Stimulated activated CD4-positive, alpha-beta T cell treated with anti-CD3 and anti-CD28 coated beads, Interleukin-2, amount 100 ng/mL, for 48 hours (primary cell): ENCODE results near the gene ORC3.
"Not testable (repeated sequence)": the region's sequence is repeated elsewhere in the genome, so short reads cannot be mapped to it uniquely, and the experiment has no call there.

Source experiments
- DNase-seq, 2 donors: peaks; one replicate each; pipeline ENCODE4 v3.0.0-alpha.2; 2020

Gene ORC3

DNA sequence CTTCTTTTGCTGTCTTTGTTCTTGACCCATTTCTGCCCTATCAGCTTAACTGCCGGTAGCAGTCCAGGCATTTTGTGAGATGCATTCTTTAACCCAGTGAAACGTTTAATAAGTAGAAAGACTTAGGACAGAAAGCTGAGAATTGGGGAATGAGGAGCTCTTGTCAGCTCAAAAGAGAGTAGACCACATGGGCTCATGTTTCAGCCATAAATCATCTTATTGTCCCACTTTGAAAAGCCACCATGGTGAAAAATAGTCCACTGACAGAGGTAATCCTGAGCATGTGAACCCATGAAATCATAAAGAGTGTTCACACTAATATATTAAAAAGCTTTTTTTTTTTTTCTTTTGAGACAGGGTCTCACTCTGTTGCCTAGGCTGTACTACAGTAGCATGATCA, 16.3 kb downstream of the ORC3 start:
- no peak for DNase-seq

DNA sequence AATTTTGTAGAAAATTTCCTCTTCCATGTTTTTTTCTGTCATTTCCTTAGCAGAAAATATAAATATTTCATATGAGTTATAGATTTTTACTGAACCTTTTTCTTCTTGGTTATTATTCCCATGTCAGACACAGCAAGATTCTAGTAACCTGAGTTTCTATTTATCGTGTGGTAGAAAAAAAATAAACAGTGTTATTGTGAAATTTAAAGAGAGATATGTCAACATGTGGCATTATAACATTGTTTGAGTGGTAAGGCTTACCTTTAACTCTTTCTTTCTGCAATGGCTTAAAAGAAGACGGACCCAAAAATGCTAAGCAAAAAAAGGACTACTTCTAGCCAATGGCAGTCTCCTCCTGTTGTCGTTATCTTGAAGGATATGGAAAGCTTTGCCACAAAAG, 18.9 kb downstream of the ORC3 start:
- DNase-seq, result no peak

DNA sequence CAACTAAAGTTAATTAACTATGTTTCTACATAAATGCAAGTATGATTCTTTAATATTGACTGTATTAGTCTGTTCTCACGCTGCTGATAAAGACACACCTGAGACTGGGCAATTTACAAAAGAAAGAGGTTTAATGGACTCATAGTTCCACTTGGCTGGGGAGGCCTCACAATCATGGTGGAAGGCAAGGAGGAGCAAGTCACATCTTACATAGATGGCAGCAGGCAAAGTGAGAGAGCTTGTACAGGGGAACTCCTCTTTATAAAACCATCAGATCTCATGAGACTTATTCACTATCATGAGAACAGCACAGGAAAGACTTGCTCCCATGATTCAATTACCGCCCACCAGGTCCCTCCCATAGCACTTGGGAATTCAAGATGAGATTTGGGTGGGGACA, 23.1 kb downstream of the ORC3 start:
- DNase-seq, result not testable (repeated sequence)

DNA sequence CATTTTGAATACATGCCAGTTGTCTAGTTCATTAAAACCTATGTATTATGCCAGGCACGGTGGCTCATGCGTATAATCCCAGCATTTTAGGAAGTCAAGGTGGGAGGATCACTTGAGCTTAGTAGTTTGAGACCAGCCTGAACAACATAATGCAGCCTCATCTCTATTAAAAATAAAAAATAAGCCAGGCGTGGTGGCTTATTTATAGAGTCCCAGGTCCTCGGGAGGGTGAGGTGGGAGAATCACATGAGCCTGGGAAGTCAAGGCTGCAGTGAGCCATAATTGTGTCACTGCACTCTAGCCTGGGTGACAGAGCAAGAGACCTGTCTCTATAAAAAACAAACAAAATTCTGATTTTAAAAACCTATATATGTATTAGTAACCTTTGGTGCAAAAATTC, 27.5 kb downstream of the ORC3 start:
- DNase-seq, result no peak

DNA sequence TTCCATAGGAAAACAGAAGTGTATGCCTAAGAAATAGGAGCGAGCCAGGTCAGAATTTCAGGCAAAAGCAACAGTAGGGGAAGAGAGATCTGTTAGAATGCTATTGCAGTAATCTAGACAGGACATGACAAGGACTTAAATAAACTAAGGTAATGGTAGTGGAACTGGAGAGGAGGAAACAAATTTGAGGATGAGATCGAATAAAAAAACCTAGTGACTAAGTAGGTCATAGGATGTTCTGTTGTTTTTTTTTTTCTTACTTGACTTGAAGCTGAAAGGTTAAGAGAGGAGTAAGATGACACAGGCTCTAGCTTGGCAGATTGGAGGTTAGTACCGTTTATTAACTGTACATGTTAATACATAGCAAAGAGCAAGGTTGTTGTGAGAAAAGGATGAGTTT, 28.6 kb downstream of the ORC3 start:
- DNase-seq, result no peak

DNA sequence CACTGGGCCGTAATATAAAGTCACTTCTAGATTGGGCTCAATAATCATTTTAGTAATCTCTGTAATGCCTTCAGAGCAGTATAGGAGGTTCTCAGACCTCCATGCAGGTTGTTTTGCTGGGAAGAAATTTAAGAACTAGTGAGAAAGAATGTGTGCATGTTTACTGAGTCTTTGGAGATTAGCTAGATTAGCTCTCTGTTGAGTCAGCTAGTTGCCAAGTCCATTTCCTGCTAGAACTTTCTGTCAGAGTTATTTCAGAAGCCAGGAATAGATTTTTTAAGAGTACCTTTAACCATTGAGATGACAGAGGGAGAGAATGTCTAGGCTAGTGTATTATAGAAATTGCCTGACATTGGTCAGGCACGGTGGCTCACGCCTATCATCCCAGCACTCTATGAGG, 33.3 kb downstream of the ORC3 start:
- DNase-seq, result no peak

DNA sequence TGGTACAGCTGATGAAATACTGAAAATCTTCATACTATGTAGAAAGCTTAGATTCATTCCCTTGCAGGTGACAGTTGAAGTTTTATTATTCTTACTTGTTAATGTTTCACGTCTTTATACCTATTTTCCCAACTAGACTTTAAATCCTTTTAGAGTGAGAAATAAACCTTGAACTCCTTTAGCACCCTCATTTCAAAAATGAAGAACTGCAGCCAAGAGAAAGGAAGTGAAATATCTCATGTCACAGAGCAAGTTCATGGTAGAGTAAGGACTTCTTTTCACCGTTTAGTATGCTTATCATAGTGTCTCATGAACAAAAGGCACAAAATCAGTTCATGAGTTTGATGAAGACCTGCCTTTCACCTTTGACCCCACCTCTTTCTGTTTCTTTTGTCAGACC, 38.5 kb downstream of the ORC3 start:
- no peak for DNase-seq

DNA sequence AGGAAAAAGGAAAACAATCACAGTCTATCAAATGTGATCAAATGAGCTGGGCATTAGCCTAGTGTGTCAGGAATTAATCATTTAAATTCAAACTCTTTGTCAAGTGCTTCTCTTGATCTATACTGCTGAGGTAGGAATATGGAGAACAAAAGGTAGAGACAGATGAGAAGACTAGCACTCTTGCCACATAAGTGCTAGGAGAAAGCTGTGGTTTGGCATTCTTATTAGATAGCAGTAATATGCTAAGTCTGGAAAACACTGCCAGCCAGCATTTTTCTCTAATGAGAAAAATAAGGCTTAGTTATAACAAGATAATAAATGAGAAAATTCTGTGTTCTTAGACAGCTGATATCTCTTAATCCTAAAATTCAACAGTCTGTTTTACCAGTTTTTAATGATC, 38.9 kb downstream of the ORC3 start:
- DNase-seq, result no peak

DNA sequence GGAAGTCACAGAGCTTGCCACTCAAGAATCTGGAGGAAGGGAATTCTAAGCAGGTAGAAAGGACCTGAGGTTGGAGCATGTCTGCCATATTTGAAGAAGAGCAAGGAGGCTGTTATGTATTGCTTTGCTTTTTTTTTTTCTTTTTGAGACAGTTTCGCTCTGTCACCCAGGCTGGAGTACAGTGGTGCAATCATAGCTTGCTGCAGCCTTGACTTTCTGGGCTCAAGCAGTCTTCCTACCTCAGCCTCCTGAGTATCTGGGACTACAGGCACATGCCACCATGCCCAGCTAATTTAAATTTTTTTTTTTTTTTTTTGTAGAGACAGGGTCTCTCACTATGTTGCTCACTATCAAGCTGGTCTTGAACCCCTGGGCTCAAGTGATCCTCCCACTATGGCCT, 40.8 kb downstream of the ORC3 start:
- DNase-seq, result no peak

DNA sequence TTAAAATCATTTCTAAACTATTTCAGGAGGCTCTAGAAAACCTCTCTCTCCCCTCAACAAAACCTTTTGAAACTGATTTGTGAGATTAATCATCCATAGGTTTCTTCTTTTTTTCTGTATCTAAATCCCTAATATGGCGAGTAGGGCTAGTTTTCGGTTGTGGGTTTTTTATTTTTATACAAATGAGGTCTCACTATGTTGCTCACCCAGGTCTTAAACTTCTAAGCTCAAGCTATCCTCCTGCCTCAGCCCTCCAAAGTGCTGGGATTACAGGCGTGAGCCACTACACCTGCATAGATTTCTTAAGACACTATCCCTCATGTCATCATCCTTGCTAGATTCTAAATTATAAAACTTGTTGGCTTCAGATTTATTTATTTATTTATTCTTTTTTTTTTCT, 43.9 kb downstream of the ORC3 start:
- no peak for DNase-seq

DNA sequence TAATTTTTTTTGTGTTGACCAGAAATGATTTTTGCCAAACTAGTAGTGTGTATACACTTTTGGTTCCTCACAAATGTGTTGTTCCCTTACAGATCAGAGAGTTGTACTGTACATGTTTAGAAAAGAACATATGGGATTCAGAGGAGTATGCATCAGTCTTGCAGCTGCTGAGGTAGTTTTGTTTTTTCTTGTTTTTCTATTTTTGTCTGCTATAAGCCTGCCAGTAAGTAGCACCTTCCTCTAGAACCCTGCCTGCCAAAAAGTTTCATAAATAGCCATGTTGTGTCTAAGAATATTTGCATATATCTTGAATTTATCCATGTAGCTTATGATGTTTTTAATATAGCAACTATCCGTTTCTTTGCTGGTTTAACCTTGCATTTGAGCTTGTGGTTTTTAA, 46.4 kb downstream of the ORC3 start:
- no peak for DNase-seq

DNA sequence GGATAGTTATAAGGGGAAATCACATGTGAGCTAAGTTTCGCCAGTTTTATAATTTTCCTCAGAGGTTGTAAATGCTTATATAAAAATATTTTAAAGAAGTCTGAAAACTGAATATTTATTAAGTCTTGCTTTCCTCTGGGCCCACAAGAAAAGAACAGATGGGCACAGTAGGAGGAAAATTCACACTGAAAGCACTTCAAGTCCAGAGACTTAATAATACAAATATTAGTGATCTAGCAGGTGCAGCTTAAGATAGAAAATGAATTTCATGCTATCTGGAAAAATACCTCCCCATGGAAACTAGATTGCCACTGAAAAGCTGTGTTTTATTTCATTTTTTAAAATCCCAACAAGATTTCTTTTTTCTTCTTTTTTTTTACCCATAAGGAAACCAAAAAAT, 47.2 kb downstream of the ORC3 start:
- DNase-seq, result no peak

DNA sequence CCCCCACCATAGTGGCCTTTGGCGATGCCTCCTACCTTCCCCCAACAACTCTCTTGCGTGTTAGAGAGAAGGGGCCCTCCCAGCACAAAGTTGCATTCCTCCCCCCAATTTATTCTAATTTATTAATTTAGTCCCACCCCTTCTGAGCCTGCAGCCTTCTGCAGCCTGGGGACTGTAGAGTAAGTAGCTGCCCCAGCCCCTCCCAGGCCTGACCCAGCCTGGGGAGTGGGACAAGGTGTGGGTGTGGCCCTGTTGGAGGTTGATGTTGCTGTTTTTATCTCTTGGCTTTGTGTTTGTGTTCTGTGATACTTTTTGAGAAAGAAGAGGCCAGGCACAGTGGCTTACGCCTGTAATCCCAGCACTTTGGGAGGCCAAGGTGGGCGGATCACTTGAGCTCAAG, 49.4 kb downstream of the ORC3 start:
- no peak for DNase-seq

DNA sequence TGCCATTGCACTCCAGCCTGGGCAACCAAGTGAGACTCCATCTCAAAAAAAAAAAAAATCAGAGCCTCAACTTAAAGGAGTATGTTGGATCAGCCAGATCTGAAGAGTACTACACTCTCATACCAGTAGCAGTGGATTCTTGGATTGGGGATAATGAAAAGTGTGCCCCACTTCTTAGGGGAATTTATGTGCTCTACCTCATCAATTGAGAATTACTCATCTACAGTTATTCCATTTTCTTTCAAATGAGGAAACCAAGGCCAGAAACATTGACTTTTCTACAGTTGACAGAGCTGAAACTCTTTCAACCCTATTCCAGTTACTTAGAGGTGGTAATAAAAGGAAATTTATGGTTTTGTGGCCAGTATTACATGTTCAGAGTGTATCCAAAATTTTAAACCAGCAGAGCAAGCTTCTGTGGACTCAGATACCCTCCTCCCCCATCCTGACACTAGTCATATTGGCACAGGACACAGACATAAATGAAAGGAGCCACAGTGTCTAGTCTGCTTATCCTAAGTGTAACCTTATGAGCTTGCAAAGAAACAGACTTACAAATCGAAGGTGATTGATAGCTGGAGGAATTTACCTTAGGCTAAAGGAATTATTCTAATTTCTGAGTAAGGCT, 51.2 kb downstream of the ORC3 start:
- no peak for DNase-seq

DNA sequence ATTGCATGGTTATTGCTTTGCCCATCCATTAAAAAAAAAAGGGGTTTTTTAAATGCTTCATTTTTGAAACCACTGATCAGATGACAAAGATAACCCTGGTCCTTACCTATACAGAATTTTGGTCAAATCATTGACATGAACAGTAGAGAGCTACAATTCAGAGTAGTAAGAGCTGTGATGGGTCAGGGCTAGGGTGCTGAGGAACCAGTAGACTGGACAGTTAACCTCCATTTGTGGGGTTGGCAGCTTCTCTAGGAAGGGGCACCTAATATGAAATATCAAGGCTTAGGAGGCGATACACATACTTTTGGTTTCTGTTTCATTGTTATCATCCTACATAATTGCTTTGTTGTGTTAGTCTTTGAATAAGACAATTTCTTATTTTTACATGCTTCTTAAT, 55.1 kb downstream of the ORC3 start:
- DNase-seq, result no peak

DNA sequence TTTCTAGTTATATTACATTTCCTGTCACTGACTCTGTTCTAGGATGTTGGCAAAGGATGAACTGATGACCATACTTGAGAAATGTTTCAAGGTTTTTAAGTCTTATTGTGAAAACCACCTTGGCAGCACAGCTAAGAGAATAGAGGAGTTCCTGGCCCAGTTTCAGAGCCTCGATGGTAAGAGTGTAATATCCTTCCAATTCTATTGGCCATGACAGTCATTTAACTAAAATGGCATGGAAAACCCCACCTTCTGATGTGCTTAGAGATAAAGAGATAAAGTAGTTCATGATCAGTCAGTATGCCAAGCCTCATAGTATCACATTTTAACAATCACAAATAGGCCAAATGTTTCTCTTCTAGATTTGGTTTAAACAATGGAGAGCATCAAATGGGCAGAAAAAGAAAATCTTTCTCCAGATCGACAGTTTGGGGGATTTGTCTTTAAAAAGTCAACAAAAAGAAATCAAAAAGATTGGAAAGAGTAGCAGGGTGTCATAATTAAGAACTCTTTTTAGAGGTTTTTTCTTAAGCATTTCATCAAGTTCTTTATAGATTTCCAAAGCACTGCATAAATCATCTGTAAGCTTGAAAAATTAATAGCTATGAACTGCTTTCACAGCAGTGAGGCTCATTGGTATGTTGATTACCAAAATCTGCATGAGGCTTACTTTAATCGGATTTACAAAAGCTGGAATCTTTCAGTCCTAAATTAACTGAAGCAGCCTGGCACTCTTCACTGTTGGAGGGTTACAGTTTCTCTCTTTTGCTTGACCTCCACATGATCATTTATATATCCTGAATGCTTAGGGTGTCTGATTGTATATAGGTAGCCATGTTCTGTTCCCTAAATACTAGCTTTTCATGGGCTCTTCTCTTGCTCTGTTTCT, 63.4 kb downstream of the ORC3 start:
- DNase-seq, result no peak

DNA sequence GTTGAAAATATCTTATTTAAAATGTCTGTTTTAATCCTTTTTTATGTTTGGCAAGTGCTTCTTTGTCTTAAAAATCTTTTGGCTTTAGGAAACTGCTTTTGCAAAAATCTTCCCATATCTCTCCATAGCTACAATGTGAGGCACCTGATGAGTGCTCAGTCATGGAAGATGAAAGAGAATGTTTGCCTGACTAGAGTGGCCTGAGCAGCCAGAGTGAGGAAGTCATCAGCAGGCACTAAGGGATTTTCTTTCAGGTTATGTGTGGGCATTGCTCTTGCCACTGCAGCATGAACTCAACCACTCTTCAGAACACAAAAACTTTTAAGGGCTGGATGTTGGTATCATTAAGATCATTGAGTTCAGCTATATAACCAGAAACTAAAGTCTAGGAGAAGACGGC, 64.2 kb downstream of the ORC3 start:
- DNase-seq, result no peak

DNA sequence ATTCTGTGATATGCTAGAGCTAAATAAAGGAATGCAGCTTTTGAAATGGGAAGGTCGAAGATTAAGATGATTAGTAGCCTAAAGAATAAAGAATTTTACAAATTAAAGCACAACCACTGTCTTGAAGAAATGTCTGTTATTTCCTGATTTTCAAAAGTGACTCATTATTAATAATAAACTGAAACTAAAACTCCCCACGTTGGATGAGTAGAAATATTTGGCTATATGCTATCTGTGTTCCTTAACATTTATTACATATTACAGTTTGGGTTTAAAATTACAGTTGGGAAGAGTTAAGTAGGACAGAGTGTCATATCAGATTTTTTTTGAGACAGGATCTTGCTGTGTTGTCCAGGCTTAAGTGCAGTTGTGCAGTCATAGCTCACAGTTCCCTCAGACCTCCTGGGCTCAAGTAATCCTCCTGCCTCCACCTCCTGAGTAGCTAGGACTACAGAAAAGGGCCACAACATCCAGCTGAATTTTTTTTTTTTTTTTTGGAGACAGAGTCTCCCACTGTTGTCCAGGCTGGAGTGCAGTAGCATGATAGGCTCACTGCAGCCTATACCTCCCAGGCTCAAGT, 65.0 kb downstream of the ORC3 start:
- no peak for DNase-seq

DNA sequence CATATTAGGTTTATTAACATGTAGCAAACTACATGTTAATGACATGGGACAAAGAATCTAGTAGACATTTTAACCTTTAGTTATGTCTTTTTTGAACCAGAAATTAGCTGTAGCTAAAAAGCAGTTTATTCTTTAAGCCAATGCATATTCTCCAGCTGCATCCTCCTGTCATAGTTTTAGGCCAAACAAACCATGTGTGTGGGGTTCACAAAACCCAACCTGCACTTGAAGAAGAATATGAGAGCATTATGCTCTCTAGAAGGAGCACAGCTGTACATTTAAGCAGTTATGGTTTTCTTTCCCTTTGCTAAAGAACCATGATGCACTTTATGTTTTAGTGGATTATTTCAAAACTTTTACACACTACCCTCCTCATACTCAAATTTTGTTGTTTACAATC, 65.9 kb downstream of the ORC3 start:
- no peak for DNase-seq

DNA sequence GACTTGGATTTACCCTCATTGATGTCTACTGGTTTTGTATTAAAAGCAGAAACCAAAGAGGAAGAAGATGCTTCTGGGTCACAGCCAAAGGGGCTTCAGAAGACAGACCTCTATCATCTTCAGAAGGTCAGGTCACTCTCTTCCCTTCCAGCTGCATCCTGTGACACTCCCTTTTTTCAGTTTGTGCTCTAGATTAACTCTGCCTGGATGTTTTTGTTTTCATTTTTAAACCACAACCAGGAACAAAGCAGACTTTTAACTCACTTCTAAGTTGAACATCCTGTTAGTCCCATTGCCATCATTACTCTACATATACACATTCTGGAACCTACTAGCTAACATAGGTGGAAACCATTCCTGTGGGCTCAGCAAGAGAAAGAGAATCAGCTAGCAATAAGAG, 66.9 kb downstream of the ORC3 start:
- DNase-seq, result no peak

DNA sequence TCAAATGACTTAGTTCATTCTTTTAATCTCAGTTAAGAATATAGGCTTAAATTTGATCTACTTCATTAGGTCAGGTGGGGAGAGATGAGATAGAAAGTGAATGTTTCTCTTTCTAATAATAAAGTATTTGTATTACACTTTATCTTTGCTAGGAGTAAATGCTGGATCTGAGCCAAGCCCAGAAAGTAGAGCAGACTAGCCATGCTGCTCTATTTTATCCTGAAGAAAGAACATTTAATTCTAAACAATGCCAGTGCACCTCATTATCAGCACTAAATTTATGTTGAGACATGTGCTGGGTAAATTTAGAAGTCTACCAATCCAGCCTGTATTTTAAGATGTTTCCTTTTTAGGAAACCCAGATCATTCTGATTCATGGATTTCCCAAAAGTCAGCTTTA, 68.6 kb downstream of the ORC3 start:
- no peak for DNase-seq

DNA sequence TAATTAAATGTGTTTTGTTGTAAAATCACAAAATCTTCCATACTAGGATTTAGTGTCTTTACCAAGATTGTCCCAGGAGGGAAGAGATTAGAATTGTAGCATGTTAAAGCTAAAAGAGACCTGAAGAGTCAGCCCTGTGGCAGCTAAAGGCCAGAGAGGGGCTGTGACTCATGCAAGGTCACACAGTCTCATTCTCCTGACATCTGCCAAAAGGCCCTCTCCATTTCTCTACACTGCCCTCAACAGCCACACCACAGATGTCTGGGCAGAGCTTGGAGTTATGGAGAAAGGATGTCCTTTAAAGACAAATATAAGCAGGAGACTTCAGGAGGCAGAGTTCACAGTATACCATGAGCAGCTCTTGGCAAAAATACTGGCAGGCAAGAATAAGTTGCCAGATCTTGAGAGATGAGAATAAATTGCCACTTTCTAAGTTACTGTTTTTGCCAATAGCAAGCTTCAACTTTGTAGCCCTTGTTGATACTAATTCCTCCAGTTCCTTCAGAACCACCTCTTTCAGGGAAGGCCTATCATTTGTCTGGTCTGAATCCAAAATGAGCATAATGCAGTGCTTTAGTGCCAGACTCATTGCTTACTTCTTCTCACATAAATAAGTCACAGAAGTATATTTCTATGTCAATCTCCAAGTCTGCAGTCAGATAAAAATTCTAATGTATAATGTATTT, 70.4 kb downstream of the ORC3 start:
- DNase-seq, result no peak

DNA sequence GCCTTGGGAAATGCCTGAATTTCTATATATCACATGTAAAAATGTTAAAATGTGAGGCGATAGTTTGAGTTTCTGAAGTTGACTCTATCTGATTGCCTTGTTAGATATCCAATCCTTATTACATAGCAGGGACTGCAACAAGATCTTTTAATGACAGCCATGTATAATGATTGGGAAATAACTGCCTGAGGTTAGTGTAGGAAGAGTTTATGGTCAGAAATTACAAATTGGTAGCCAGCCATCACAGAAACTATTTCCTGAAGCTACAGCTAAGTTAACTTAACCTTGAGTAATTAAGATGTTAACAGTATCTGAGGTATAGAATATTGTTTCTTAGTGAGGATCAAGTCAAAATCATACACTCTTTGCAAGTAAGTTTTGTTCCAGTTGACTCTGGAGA, 71.1 kb downstream of the ORC3 start:
- DNase-seq, result no peak

DNA sequence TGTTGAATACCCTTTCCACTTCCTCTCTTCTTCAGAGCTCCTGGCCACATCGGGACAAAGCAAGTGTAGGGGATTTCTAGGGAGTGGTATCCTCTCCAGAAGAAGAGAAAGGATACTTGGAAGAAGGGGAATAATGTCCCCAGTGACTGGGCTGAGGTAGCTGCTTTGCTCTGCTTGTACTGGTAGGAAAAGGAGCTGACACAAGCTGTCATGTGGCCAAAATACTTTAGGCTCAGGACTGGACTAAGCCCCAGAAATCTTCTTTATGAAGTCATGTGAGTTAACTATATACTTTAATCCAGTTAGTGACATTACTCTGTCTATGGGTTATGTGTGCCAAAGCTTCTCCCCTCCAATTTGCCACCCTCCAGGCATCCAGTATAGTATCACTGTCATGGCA, 71.6 kb downstream of the ORC3 start:
- no peak for DNase-seq
